Activated B cell treated with CpG ODN at 0.5 μM for 24 hours (primary cell): ENCODE results near the gene TNPO1. TPM values are rescaled to one million over a fixed set of nuclear protein-coding genes. Genes with fewer than 3 reads are reported as not detected.
"Not testable (repeated sequence)": the region's sequence is repeated elsewhere in the genome, so short reads cannot be mapped to it uniquely, and the experiment has no call there.

ENCODE experiments used
- ATAC-seq: fragments of 200-7000 bp; cut with Tn5 transposase; one replicate; pipeline ENCODE4 v1.10.0; 2021; ENCODE audit warnings: low read depth, mild to moderate bottlenecking, moderate library complexity
- CTCF ChIA-PET: fragments of 350-600 bp; sonication (Branson Sonifier 250); formaldehyde crosslinking; loops from one replicate; lab custom pipeline; 2021; ENCODE audit warnings: antibody characterized with exemption; lab: Charles Lee
- POLR2A ChIA-PET: fragments of 350-600 bp; sonication (Branson Sonifier 250); formaldehyde crosslinking; loops from one replicate; lab custom pipeline; 2021; ENCODE audit warnings: antibody characterized with exemption; lab: Charles Lee
- DNase-seq: peaks from one replicate; pipeline ENCODE4 v3.0.0; 2022
- H3K27ac Mint-ChIP-seq: one replicate; pipeline ENCODE4 v1.8.0; 2020; ENCODE audit warnings: mixed read lengths
- H3K27me3 Mint-ChIP-seq: one replicate; pipeline ENCODE4 v1.8.0; 2021; ENCODE audit warnings: mixed read lengths
- H3K36me3 Mint-ChIP-seq: one replicate; pipeline ENCODE4 v1.8.0; 2021; ENCODE audit warnings: low read depth, mixed read lengths
- H3K4me1 Mint-ChIP-seq: one replicate; pipeline ENCODE4 v1.8.0; 2021; ENCODE audit warnings: mixed read lengths
- H3K4me3 Mint-ChIP-seq: one replicate; pipeline ENCODE4 v1.8.0; 2020; ENCODE audit warnings: mild to moderate bottlenecking, mixed read lengths
- H3K9me3 Mint-ChIP-seq: one replicate; pipeline ENCODE4 v1.8.0; 2020; ENCODE audit warnings: mixed read lengths
- CTCF ChIP-seq: fragments of 200-600 bp; IDR thresholded peaks from one replicate; pipeline ENCODE4 v1.8.0; 2022; ENCODE audit warnings: antibody characterized with exemption, mild to moderate bottlenecking
- intact Hi-C: fragments of 100-400 bp; cut with micrococcal nuclease; formaldehyde crosslinking; loops from one replicate; pipeline ENCODE4 v1.15.1; 2024
- total RNA-seq: library from RNA; stranded (reverse); gene quantifications from 2 replicates; pipeline ENCODE4 v1.2.3, GENCODE V29; 2022

TNPO1 gene
- total RNA-seq, 1 donor from 2014 or later: 109 TPM

- H3K27me3 Mint-ChIP-seq: peaks cover 18% of the 10 kb centered on the region
- CTCF ChIA-PET: no interaction called here
- POLR2A ChIA-PET: no interaction called here
- no peaks in the 10 kb centered on the region for H3K36me3 Mint-ChIP-seq
- ATAC-seq (no peak), DNase-seq (no peak)
- no peak overlapping the region for H3K4me3 Mint-ChIP-seq
- H3K4me1 Mint-ChIP-seq: no peaks in the 10 kb centered on the region
- no peak overlapping the region for H3K27ac Mint-ChIP-seq
- no peak for TF ChIP-seq CTCF
- H3K9me3 Mint-ChIP-seq: no peaks in the 10 kb centered on the region
- intact Hi-C loops: no loop called here
Observed at GRCh38 chr5:72790186-72790585, 26.3 kb upstream of the TNPO1 start.

GRCh38 chr5:72792662-72793061 lies 23.8 kb upstream of the TNPO1 start:
- H3K9me3 Mint-ChIP-seq, DNase-seq, H3K36me3 Mint-ChIP-seq, H3K4me3 Mint-ChIP-seq, ATAC-seq, H3K27ac Mint-ChIP-seq, CTCF ChIA-PET, intact Hi-C loops, H3K4me1 Mint-ChIP-seq, POLR2A ChIA-PET: not testable (repeated sequence)
- H3K27me3 Mint-ChIP-seq: peaks cover 20% of the 10 kb centered on the region

GRCh38 chr5:72796001-72796400 lies 20.5 kb upstream of the TNPO1 start:
- intact Hi-C loops: no loop called here
- Mint-ChIP-seq H3K27me3 (peaks cover 15% of the 10 kb centered on the region), H3K9me3 (no peaks in the 10 kb centered on the region), H3K36me3 (no peaks in the 10 kb centered on the region), H3K27ac (no peak overlapping the region), H3K4me3 (no peak overlapping the region), H3K4me1 (no peaks in the 10 kb centered on the region)
- no peak for DNase-seq
- TF ChIP-seq CTCF: no peak
- no peak for ATAC-seq
- ChIA-PET CTCF (no interaction called here), POLR2A (no interaction called here)

GRCh38 chr5:72799721-72800120 lies 16.7 kb upstream of the TNPO1 start:
- TF ChIP-seq CTCF: no peak
- ChIA-PET POLR2A (no interaction called here), CTCF (no interaction called here)
- Mint-ChIP-seq H3K27me3 (peaks cover 29% of the 10 kb centered on the region), H3K27ac (no peak overlapping the region), H3K4me3 (no peak overlapping the region), H3K9me3 (peaks cover 7% of the 10 kb centered on the region), H3K4me1 (no peaks in the 10 kb centered on the region), H3K36me3 (no peaks in the 10 kb centered on the region)
- no peak for DNase-seq
- intact Hi-C loops: no loop called here
- ATAC-seq: no peak

- H3K36me3 Mint-ChIP-seq, DNase-seq, H3K4me1 Mint-ChIP-seq, H3K27ac Mint-ChIP-seq, H3K4me3 Mint-ChIP-seq, POLR2A ChIA-PET, CTCF ChIA-PET, intact Hi-C loops, ATAC-seq: not testable (repeated sequence)
- peaks cover 10% of the 10 kb centered on the region for H3K9me3 Mint-ChIP-seq
- H3K27me3 Mint-ChIP-seq: peaks cover 40% of the 10 kb centered on the region
Observed at GRCh38 chr5:72808637-72809036, 7.8 kb upstream of the TNPO1 start.

- H3K27ac Mint-ChIP-seq: no peak overlapping the region
- no peaks in the 10 kb centered on the region for H3K9me3 Mint-ChIP-seq
- no peaks in the 10 kb centered on the region for H3K36me3 Mint-ChIP-seq
- intact Hi-C loops: loop anchor here (10.0 kb wide), 2 partner anchors 633 to 1227 kb away; partner anchors contain the start of genes FOXD1 and MCCC2
- ATAC-seq (no peak), DNase-seq (no peak)
- no peak overlapping the region for H3K4me3 Mint-ChIP-seq
- no peak for TF ChIP-seq CTCF
- ChIA-PET POLR2A (no interaction called here), CTCF (no interaction called here)
- peaks cover 3% of the 10 kb centered on the region for H3K4me1 Mint-ChIP-seq
- peaks cover 16% of the 10 kb centered on the region for H3K27me3 Mint-ChIP-seq
Observed at GRCh38 chr5:72811849-72812248, 4.6 kb upstream of the TNPO1 start.
